ENCODE measurements around the gene EPB41L3. TPM values are rescaled to one million over a fixed set of nuclear protein-coding genes. Genes with fewer than 3 reads are reported as not detected.

EPB41L3 gene
- total and polyA plus RNA-seq, 2 experiments from 2014 or later: 201 to 886 TPM

DNA sequence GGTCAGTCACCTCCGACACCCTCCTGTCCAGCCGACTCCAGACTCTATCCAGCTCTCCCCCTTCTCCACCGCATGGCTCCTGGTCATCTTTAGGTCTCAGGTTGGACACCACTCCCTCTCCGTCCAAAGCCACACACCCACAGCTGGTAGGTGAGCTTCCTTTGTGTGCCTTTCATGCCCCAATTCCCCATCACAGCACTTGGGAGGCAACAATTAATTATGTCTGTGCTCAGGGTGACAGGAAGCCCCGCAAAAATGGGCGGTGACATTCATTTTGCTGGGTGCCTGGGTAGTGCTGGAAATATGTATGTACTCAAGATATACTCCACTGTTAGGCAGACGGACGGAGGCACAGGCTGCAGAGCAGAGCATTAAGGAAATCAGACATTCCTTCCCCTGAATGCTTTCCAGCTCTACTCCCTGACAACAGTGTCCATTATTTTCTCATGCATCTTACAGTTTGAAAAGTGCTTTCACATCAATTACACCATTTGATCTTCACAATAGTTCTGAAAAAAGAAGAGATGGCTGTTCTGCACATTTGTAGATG lies 13.1 kb downstream of the EPB41L3 start:
- DNase-seq (ENCODE audit: low read depth in 1 of 2, low spot score in 1 of 2): no peak
- H3K4me1 ChIP-seq (ENCODE audit: low read depth): peaks cover 7% of the 10 kb centered on the region
- no peaks in the 10 kb centered on the region for H3K36me3 ChIP-seq
- peak overlapping the region; percentile 37 for H3K27ac ChIP-seq
- no peak overlapping the region for H3K4me3 ChIP-seq
- H3K9me3 ChIP-seq (ENCODE audit: low read depth): no peaks in the 10 kb centered on the region
- TF ChIP-seq, protein P1, sequence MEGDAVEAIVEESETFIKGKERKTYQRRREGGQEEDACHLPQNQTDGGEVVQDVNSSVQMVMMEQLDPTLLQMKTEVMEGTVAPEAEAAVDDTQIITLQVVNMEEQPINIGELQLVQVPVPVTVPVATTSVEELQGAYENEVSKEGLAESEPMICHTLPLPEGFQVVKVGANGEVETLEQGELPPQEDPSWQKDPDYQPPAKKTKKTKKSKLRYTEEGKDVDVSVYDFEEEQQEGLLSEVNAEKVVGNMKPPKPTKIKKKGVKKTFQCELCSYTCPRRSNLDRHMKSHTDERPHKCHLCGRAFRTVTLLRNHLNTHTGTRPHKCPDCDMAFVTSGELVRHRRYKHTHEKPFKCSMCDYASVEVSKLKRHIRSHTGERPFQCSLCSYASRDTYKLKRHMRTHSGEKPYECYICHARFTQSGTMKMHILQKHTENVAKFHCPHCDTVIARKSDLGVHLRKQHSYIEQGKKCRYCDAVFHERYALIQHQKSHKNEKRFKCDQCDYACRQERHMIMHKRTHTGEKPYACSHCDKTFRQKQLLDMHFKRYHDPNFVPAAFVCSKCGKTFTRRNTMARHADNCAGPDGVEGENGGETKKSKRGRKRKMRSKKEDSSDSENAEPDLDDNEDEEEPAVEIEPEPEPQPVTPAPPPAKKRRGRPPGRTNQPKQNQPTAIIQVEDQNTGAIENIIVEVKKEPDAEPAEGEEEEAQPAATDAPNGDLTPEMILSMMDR (IDR thresholded peaks at IDR 0.05; ENCODE audit: low read depth, low read length): no peak
- H3K27me3 ChIP-seq: no peaks in the 10 kb centered on the region

DNA sequence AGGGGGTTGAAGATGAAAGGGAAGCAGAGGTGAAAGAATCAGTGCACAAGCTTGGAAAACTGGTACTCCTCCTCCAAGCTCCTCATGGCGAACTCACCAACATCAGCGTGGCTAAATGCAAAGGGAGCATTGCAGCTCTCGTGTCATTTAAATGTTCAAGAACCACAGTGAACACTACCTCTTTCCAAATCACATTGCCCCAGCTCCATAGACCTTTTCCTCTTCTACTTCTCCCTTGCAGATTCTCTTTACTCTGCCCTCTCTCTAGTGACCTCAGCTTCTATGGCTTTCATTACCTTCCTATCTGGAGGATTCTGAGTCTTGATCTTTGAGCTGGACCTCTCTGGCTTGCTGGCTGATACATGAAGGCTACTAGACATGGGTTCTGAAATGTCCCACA lies 14.3 kb downstream of the EPB41L3 start:
- TF ChIP-seq, protein P1 (IDR thresholded peaks at IDR 0.05; ENCODE audit: low read depth, low read length): no peak
- H3K36me3 ChIP-seq: no peaks in the 10 kb centered on the region
- H3K9me3 ChIP-seq (ENCODE audit: low read depth): no peaks in the 10 kb centered on the region
- H3K4me3 ChIP-seq: no peak overlapping the region
- H3K27me3 ChIP-seq: no peaks in the 10 kb centered on the region
- H3K4me1 ChIP-seq (ENCODE audit: low read depth): peaks cover 9% of the 10 kb centered on the region
- no peak overlapping the region for H3K27ac ChIP-seq
- no peak for DNase-seq (ENCODE audit: low read depth in 1 of 2, low spot score in 1 of 2)

DNA sequence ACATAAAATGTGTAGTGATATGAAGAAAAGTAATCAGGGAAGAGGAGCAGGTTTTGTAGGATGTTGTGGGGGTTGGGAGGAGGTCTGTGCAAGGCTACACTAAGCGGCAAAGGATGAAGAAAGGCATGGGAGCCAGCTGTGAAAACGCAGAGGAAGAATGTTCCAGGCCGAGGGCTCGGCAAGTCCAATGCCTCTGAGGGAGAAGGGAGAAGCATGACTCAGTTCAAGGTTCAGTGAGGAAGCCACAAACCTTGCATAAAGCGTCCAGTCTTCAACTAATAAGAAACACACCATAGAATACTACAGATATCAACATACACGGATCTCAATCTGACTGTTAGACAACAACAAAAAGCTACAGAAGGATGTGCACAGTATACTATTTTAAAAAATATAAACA lies 16.2 kb downstream of the EPB41L3 start:
- Histone ChIP-seq H3K27ac (peak overlapping the region; percentile 26), H3K36me3 (no peaks in the 10 kb centered on the region), H3K4me1 (ENCODE audit: low read depth) (peaks cover 10% of the 10 kb centered on the region), H3K9me3 (ENCODE audit: low read depth) (no peaks in the 10 kb centered on the region), H3K27me3 (no peaks in the 10 kb centered on the region), H3K4me3 (no peak overlapping the region)
- TF ChIP-seq, protein P1 (IDR thresholded peaks at IDR 0.05; ENCODE audit: low read depth, low read length): no peak
- DNase-seq (ENCODE audit: low read depth in 1 of 2, low spot score in 1 of 2): peak in 1 of 2 donors; percentile 87

DNA sequence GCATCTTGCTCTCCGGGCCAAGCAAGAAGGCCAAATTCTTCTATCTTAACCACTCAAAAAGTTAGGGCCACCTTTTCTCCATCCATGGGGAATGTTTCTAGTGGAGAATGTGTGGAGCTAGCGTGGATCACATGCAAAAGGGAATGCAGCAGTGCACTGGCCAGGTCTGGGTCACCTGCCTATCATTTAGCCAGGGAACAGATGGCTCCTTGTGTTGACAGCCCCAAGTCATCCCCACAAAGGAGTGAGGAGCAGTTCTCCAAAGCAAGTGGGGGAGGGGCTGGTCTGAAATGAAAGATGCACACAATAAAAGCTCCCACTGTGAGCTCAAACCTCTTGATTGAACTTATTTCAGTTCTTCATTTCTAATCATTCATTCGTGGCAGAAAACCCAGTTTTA lies 19.1 kb downstream of the EPB41L3 start:
- Histone ChIP-seq H3K27ac (peak overlapping the region; percentile 26), H3K36me3 (no peaks in the 10 kb centered on the region), H3K9me3 (ENCODE audit: low read depth) (no peaks in the 10 kb centered on the region), H3K4me1 (ENCODE audit: low read depth) (peaks cover 19% of the 10 kb centered on the region), H3K4me3 (no peak overlapping the region), H3K27me3 (no peaks in the 10 kb centered on the region)
- TF ChIP-seq, protein P1 (IDR thresholded peaks at IDR 0.05; ENCODE audit: low read depth, low read length): no peak
- DNase-seq (ENCODE audit: low read depth in 1 of 2, low spot score in 1 of 2): no peak

DNA sequence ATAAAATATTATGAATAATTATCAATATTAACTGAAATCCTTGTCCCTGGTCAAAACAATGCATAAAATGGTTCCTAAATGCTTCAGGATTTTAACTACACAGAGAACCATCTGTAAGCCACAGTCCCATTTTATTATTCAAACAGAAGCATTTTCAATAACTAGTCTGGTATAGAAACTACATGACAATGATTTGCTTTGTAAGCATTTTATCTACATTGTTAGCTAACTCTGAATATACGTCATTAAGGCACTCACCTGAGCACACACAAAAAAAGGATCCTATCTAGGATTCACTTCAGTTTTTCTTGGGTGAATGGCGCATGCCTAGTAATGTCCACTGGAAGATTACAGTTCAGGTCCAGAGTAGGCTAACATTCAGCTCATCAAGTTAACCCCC lies 22.8 kb downstream of the EPB41L3 start:
- Histone ChIP-seq H3K36me3 (no peaks in the 10 kb centered on the region), H3K4me1 (ENCODE audit: low read depth) (peaks cover 23% of the 10 kb centered on the region), H3K9me3 (ENCODE audit: low read depth) (no peaks in the 10 kb centered on the region), H3K27ac (no peak overlapping the region), H3K27me3 (no peaks in the 10 kb centered on the region), H3K4me3 (no peak overlapping the region)
- TF ChIP-seq, protein P1 (IDR thresholded peaks at IDR 0.05; ENCODE audit: low read depth, low read length): no peak
- no peak for DNase-seq (ENCODE audit: low read depth in 1 of 2, low spot score in 1 of 2)
